ENCODE data around the gene TLR3.
"Not testable (repeated sequence)": the region's sequence is repeated elsewhere in the genome, so short reads cannot be mapped to it uniquely, and the experiment has no call there.

TLR3 gene

GRCh38 chr4:186068581-186069348, at the start of gene TLR3:
Gene TLR3, plus strand, starts transcription at chr4:186069156. Its CDS starts 7,464 bp downstream, at chr4:186076620.
- no peak for DNase-seq

GRCh38 chr4:186019269-186019668, 49.7 kb upstream of the TLR3 start:
- no peak for DNase-seq

- DNase-seq = no peak
Measured at GRCh38 chr4:186020106-186020792, 48.7 kb upstream of the TLR3 start.

- DNase-seq = no peak
Measured at GRCh38 chr4:186020793-186021407, 48.1 kb upstream of the TLR3 start.

- DNase-seq = no peak
Measured at GRCh38 chr4:186021461-186022167, 47.3 kb upstream of the TLR3 start.

GRCh38 chr4:186023975-186024374, 45.0 kb upstream of the TLR3 start:
- DNase-seq = no peak

- no peak for DNase-seq
Measured at GRCh38 chr4:186024637-186025407, 44.1 kb upstream of the TLR3 start.

GRCh38 chr4:186025408-186025690, 43.6 kb upstream of the TLR3 start:
- DNase-seq = no peak

- no peak for DNase-seq
Measured at GRCh38 chr4:186027405-186027804, 41.6 kb upstream of the TLR3 start.

- DNase-seq = no peak
Measured at GRCh38 chr4:186029571-186030398, 39.2 kb upstream of the TLR3 start.

GRCh38 chr4:186030399-186030775, 38.6 kb upstream of the TLR3 start:
- DNase-seq = no peak

- DNase-seq = no peak
Measured at GRCh38 chr4:186030795-186031194, 38.2 kb upstream of the TLR3 start.

GRCh38 chr4:186032259-186032658, 36.7 kb upstream of the TLR3 start:
- no peak for DNase-seq

GRCh38 chr4:186033027-186033426, 35.9 kb upstream of the TLR3 start:
- DNase-seq = no peak

- not testable (repeated sequence) for DNase-seq
Measured at GRCh38 chr4:186034613-186035012, 34.3 kb upstream of the TLR3 start.

GRCh38 chr4:186036976-186037581, 31.9 kb upstream of the TLR3 start:
- no peak for DNase-seq

GRCh38 chr4:186037692-186038658, 31.0 kb upstream of the TLR3 start:
- no peak for DNase-seq

- DNase-seq = no peak
Measured at GRCh38 chr4:186039697-186040096, 29.3 kb upstream of the TLR3 start.

GRCh38 chr4:186040316-186040715, 28.6 kb upstream of the TLR3 start:
- no peak for DNase-seq

GRCh38 chr4:186047501-186047900, 21.5 kb upstream of the TLR3 start:
- not testable (repeated sequence) for DNase-seq

All from NCI-H1048 (cell line).